ENCODE results near the gene NCAPD2.

The NCAPD2 gene

DNA sequence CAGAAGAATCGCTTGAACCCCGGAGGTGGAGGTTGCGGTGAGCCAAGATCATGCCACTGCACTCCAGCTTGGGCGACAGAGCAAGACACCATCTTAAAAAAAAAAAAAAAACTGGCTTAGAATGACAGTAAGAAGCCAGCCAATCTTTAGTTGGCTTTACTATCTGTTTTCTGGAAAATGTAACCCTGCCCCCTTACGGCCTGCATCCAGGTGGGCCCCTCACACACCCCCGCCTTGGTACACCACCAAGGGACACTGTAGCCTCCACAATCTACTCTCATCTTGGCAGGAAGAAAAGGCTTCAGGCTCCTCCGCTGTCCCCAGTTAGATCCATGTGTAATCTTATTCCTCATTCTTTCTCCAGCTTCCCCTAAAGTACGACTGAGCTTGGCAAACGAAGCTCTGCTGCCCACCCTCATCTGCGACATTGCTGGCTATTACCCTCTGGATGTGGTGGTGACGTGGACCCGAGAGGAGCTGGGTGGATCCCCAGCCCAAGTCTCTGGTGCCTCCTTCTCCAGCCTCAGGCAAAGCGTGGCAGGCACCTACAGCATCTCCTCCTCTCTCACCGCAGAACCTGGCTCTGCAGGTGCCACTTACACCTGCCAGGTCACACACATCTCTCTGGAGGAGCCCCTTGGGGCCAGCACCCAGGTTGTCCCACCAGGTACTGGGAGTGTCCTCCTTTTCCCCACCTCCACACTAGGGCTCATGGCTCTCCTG, 35.5 kb upstream of the NCAPD2 start:
- POLR2A ChIA-PET: interaction anchor here (0.6 to 4.2 kb wide), 6 partner anchors 11 to 35 kb away, joined by 3 to 73 read pairs (median 4); partner anchors contain the start of gene VAMP1
- CTCF ChIA-PET: interaction anchor here (1.0 to 8.0 kb wide), 6 partner anchors 12 to 34 kb away, joined by 3 to 84 read pairs (median 4); partner anchors contain the start of genes CD27 and VAMP1
- TF ChIP-seq, protein P1, sequence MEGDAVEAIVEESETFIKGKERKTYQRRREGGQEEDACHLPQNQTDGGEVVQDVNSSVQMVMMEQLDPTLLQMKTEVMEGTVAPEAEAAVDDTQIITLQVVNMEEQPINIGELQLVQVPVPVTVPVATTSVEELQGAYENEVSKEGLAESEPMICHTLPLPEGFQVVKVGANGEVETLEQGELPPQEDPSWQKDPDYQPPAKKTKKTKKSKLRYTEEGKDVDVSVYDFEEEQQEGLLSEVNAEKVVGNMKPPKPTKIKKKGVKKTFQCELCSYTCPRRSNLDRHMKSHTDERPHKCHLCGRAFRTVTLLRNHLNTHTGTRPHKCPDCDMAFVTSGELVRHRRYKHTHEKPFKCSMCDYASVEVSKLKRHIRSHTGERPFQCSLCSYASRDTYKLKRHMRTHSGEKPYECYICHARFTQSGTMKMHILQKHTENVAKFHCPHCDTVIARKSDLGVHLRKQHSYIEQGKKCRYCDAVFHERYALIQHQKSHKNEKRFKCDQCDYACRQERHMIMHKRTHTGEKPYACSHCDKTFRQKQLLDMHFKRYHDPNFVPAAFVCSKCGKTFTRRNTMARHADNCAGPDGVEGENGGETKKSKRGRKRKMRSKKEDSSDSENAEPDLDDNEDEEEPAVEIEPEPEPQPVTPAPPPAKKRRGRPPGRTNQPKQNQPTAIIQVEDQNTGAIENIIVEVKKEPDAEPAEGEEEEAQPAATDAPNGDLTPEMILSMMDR (IDR thresholded peaks at IDR 0.05; ENCODE audit: control extremely low read depth, extremely low read depth, low read depth, missing control alignments): no peak
- DNase-seq (ENCODE audit: extremely low spot score): no peak

GRCh38 chr12:6459004-6459337, 34.9 kb upstream of the NCAPD2 start:
- no peak for DNase-seq (ENCODE audit: extremely low spot score)
- TF ChIP-seq, protein P1 (IDR thresholded peaks at IDR 0.05; ENCODE audit: control extremely low read depth, extremely low read depth, low read depth, missing control alignments): no peak
- ChIA-PET POLR2A (interaction anchor here (1.0 to 4.2 kb wide), 3 partner anchors 11 to 35 kb away, joined by 3 to 73 read pairs (median 4); partner anchors contain the start of gene VAMP1), CTCF (interaction anchor here (1.0 to 8.0 kb wide), 6 partner anchors 11 to 35 kb away, joined by 3 to 84 read pairs (median 4); partner anchors contain the start of genes CD27 and VAMP1)

DNA sequence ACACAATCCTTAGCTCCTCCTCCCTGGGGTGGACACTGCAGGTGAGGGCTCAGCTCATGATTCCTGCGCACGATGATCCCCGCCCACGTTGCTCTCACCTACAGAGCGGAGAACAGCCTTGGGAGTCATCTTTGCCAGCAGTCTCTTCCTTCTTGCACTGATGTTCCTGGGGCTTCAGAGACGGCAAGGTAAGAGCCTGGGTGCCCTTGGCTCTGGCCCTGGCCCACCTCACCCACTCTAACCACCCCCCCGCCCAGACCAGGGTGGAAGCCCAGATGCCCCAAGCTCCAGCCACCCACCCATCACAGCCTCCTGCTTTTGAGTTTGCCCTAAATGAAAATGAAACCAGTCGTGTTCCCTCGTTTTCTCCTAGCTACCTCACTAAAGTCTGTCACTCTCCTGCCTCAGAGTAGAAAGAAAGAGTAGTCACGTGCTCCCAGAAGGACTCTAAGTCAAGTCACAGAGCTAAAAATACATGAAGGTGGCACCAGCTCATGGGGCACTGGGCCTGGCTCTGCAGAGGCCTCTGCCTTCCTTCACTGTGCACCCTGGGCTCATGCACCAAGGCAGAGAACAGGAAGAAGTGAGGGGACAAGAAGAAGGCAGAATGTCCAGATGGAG, 33.0 kb upstream of the NCAPD2 start:
- POLR2A ChIA-PET: interaction anchor here (0.5 to 4.2 kb wide), 8 partner anchors 8 to 244 kb away, joined by 3 to 73 read pairs (median 6); partner anchors contain the start of genes TAPBPL and VAMP1
- TF ChIP-seq, protein P1 (IDR thresholded peaks at IDR 0.05; ENCODE audit: control extremely low read depth, extremely low read depth, low read depth, missing control alignments): no peak
- DNase-seq (ENCODE audit: extremely low spot score): no peak
- CTCF ChIA-PET: interaction anchor here (1.1 to 8.0 kb wide), 12 partner anchors 9 to 102 kb away, joined by 3 to 84 read pairs (median 6); partner anchors contain the start of genes CD27, TAPBPL and VAMP1

GRCh38 chr12:6461401-6462233, 32.3 kb upstream of the NCAPD2 start:
- ChIA-PET POLR2A (interaction anchor here (0.6 to 4.2 kb wide), 8 partner anchors 7 to 74 kb away, joined by 3 to 73 read pairs (median 6); partner anchors contain the start of genes TAPBPL and VAMP1), CTCF (interaction anchor here (1.1 to 8.0 kb wide), 13 partner anchors 9 to 96 kb away, joined by 3 to 84 read pairs (median 7); partner anchors contain the start of genes CD27, MRPL51, TAPBPL and VAMP1)
- TF ChIP-seq, protein P1 (IDR thresholded peaks at IDR 0.05; ENCODE audit: control extremely low read depth, extremely low read depth, low read depth, missing control alignments): no peak
- DNase-seq (ENCODE audit: extremely low spot score): peak; percentile 84

- ChIA-PET POLR2A (interaction anchor here (0.6 to 4.2 kb wide), 5 partner anchors 8 to 75 kb away, joined by 3 to 73 read pairs (median 8); partner anchors contain the start of genes TAPBPL and VAMP1), CTCF (interaction anchor here (1.3 to 8.0 kb wide), 11 partner anchors 8 to 75 kb away, joined by 3 to 84 read pairs (median 7); partner anchors contain the start of genes CD27, MRPL51, TAPBPL and VAMP1)
- no peak for DNase-seq (ENCODE audit: extremely low spot score)
- TF ChIP-seq, protein P1 (IDR thresholded peaks at IDR 0.05; ENCODE audit: control extremely low read depth, extremely low read depth, low read depth, missing control alignments): no peak
Observed at GRCh38 chr12:6462234-6462995, 31.5 kb upstream of the NCAPD2 start.

All from GM10248 (cell line).